ENCODE results near the gene TSPO2. TPM values are rescaled to one million over a fixed set of nuclear protein-coding genes. Genes with fewer than 3 reads are reported as not detected.

Gene TSPO2
- total and polyA plus RNA-seq, 2 donors (not counting 1 experiment from before 2014, with no cell fraction given), result not detected

DNA sequence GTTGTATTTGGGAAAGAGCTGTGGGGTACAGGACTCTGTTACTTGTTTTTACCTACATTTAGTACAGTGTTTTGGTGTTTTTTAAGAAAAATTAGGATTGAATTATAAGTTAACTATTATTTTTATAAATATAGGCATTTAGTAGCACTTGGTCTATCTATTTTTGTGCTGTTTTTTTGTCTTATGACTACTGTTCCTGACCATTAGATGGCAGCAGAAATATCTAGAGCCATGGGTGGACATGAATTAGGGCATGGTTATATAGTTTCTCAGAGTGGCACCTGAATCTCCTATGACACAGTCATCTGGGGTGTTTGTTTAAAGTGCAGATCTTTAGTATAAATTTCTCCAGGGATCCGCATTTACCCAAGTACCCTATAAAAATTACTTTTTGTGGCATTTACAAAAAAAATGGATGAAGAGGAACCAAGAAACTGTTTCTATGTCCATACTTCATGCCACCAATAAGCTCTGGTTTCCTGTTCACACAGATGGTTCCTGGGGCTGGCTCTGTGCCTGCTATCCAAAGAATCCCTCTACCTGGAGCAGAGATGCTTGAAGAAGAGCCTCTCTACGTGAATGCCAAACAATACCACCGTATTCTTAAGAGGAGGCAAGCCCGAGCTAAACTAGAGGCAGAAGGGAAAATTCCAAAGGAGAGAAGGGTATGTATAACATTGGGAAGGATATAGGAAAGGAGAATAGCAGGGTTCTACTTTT is 50.3 kb downstream of the TSPO2 start:
- no peak overlapping the region for H3K4me3 ChIP-seq (replicated peaks in 1 of 4; ENCODE audit: control extremely low read depth in 1 of 4, insufficient read depth in 1 of 4, low read depth in 3 of 4, low read length in 4 of 4)
- peaks cover 6% of the 10 kb centered on the region for H3K36me3 ChIP-seq (ENCODE audit: control insufficient read depth, insufficient read depth, low read length)
- TF ChIP-seq, protein P1, sequence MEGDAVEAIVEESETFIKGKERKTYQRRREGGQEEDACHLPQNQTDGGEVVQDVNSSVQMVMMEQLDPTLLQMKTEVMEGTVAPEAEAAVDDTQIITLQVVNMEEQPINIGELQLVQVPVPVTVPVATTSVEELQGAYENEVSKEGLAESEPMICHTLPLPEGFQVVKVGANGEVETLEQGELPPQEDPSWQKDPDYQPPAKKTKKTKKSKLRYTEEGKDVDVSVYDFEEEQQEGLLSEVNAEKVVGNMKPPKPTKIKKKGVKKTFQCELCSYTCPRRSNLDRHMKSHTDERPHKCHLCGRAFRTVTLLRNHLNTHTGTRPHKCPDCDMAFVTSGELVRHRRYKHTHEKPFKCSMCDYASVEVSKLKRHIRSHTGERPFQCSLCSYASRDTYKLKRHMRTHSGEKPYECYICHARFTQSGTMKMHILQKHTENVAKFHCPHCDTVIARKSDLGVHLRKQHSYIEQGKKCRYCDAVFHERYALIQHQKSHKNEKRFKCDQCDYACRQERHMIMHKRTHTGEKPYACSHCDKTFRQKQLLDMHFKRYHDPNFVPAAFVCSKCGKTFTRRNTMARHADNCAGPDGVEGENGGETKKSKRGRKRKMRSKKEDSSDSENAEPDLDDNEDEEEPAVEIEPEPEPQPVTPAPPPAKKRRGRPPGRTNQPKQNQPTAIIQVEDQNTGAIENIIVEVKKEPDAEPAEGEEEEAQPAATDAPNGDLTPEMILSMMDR (conservative IDR thresholded peaks at IDR 0.05 in 1 of 2, IDR thresholded peaks at IDR 0.05 in 1 of 2; ENCODE audit: low read depth in 1 of 2, low read length in 2 of 2), result peak; percentile 45 to 50
- no peak for TF ChIP-seq EZH2 (IDR thresholded peaks at IDR 0.05; ENCODE audit: low read length, missing control alignments)
- H3K9ac ChIP-seq (ENCODE audit: insufficient read depth, low read length), result no peak overlapping the region
- no peaks in the 10 kb centered on the region for H4K20me1 ChIP-seq (ENCODE audit: control insufficient read depth, extremely low read depth, insufficient read depth, low read length)
- H3K4me2 ChIP-seq (ENCODE audit: extremely low read depth, insufficient read depth, low read length), result no peak overlapping the region
- no peak overlapping the region for H2AFZ ChIP-seq (ENCODE audit: low read length)
- no peaks in the 10 kb centered on the region for H3K27me3 ChIP-seq (ENCODE audit: control insufficient read depth, insufficient read depth, low read length)
- no peak overlapping the region for H3K27ac ChIP-seq (ENCODE audit: insufficient read depth, low read length)
- no peaks in the 10 kb centered on the region for H3K79me2 ChIP-seq (ENCODE audit: control insufficient read depth, insufficient read depth, low read length)
- peak; percentile 16 to 43 for DNase-seq (ENCODE audit: low read depth in 2 of 2)
- no peaks in the 10 kb centered on the region for H3K9me3 ChIP-seq (ENCODE audit: control insufficient read depth, insufficient read depth, low read depth, low read length)
- no peaks in the 10 kb centered on the region for H3K4me1 ChIP-seq (ENCODE audit: control insufficient read depth, extremely low read depth, insufficient read depth, low read length)

DNA sequence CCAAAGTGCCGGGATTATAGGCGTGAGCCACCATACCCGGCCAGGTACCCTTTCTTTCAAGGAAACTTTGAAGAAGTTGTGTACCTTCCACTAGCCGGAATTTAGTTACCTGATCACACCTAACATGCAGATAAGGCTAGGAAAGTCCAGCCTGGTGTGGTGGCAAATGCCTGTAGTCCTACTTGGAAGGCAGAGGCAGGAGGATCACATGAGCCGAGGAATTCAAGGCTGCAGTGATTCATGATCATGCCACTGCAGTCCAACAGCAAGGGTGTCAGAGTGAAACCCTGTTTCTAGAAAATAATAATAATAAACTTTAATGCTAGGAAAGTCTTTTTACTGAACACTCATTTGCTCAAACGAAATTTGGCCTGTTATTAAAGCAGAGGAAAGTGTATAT is 51.5 kb downstream of the TSPO2 start:
- no peak for TF ChIP-seq EZH2 (IDR thresholded peaks at IDR 0.05; ENCODE audit: low read length, missing control alignments)
- TF ChIP-seq, protein P1 (conservative IDR thresholded peaks at IDR 0.05 in 1 of 2, IDR thresholded peaks at IDR 0.05 in 1 of 2; ENCODE audit: low read depth in 1 of 2, low read length in 2 of 2), result no peak
- H3K4me1 ChIP-seq (ENCODE audit: control insufficient read depth, extremely low read depth, insufficient read depth, low read length), result no peaks in the 10 kb centered on the region
- H3K36me3 ChIP-seq (ENCODE audit: control insufficient read depth, insufficient read depth, low read length), result peaks cover 9% of the 10 kb centered on the region
- no peaks in the 10 kb centered on the region for H3K27me3 ChIP-seq (ENCODE audit: control insufficient read depth, insufficient read depth, low read length)
- H3K9ac ChIP-seq (ENCODE audit: insufficient read depth, low read length), result no peak overlapping the region
- no peaks in the 10 kb centered on the region for H4K20me1 ChIP-seq (ENCODE audit: control insufficient read depth, extremely low read depth, insufficient read depth, low read length)
- no peak overlapping the region for H3K4me3 ChIP-seq (replicated peaks in 1 of 4; ENCODE audit: control extremely low read depth in 1 of 4, insufficient read depth in 1 of 4, low read depth in 3 of 4, low read length in 4 of 4)
- no peak overlapping the region for H2AFZ ChIP-seq (ENCODE audit: low read length)
- no peaks in the 10 kb centered on the region for H3K9me3 ChIP-seq (ENCODE audit: control insufficient read depth, insufficient read depth, low read depth, low read length)
- H3K79me2 ChIP-seq (ENCODE audit: control insufficient read depth, insufficient read depth, low read length), result no peaks in the 10 kb centered on the region
- no peak overlapping the region for H3K27ac ChIP-seq (ENCODE audit: insufficient read depth, low read length)
- DNase-seq (ENCODE audit: low read depth in 2 of 2), result peak in 1 of 2 donors; percentile 25
- no peak overlapping the region for H3K4me2 ChIP-seq (ENCODE audit: extremely low read depth, insufficient read depth, low read length)

Other genes with a start within 250 kb of the TSPO2 start
- 0.17 and 0.26 TPM in 2 replicates for gene UNC5CL, start 3.2 kb upstream of the TSPO2 start, total RNA-seq
- gene UNC5CL, start 3.2 kb upstream of the TSPO2 start, polyA plus RNA-seq, result 0.01 TPM in 1 of 2 replicates, not detected in the other
- gene APOBEC2, start 10.7 kb downstream of the TSPO2 start, total RNA-seq, result not detected in 2 replicates
- gene APOBEC2, start 10.7 kb downstream of the TSPO2 start, polyA plus RNA-seq, result not detected in 2 replicates
- 10.3 and 12.4 TPM in 2 replicates for gene OARD1, start 29.9 kb downstream of the TSPO2 start, total RNA-seq
- gene OARD1, start 29.9 kb downstream of the TSPO2 start, polyA plus RNA-seq, result 9.8 and 11.7 TPM in 2 replicates
- gene NFYA, start 30.5 kb downstream of the TSPO2 start, total RNA-seq, result 10.0 and 14.9 TPM in 2 replicates
- gene NFYA, start 30.5 kb downstream of the TSPO2 start, polyA plus RNA-seq, result 6.9 and 10.0 TPM in 2 replicates
- not detected in 2 replicates for gene TREML1, start 111.9 kb downstream of the TSPO2 start, total RNA-seq
- gene TREML1, start 111.9 kb downstream of the TSPO2 start, polyA plus RNA-seq, result not detected in 2 replicates
- under 0.01 and 0.17 TPM in 2 replicates for gene TREM2, start 120.6 kb downstream of the TSPO2 start, total RNA-seq
- not detected in 2 replicates for gene TREM2, start 120.6 kb downstream of the TSPO2 start, polyA plus RNA-seq
- gene TREML2, start 158.7 kb downstream of the TSPO2 start, total RNA-seq, result not detected in 2 replicates
- not detected in 2 replicates for gene TREML2, start 158.7 kb downstream of the TSPO2 start, polyA plus RNA-seq
- gene TREML4, start 185.9 kb downstream of the TSPO2 start, total RNA-seq, result not detected in 2 replicates
- not detected in 2 replicates for gene TREML4, start 185.9 kb downstream of the TSPO2 start, polyA plus RNA-seq
- gene TREM1, start 244.2 kb downstream of the TSPO2 start, total RNA-seq, result 0.26 TPM in 1 of 2 replicates, not detected in the other
- gene TREM1, start 244.2 kb downstream of the TSPO2 start, polyA plus RNA-seq, result 0.25 TPM in 1 of 2 replicates, not detected in the other